Brain microvascular endothelial cell (primary cell): ENCODE results near the gene MARK3.

Experiments
- DNase-seq: peaks from one replicate; pipeline ENCODE4 v3.0.0-alpha.2; 2020
- H3K27ac ChIP-seq: fragments of 250-450 bp; sonication (Bioruptor Pico); 2 replicates; pipeline ENCODE4 v1.5.1; 2020; ENCODE audit warnings: mild to moderate bottlenecking, moderate library complexity
- H3K27me3 ChIP-seq: fragments of 250-450 bp; sonication (Bioruptor Pico); replicated peaks from 2 replicates; pipeline ENCODE4 v1.5.1; 2020; ENCODE audit warnings: mild to moderate bottlenecking
- H3K36me3 ChIP-seq: fragments of 250-450 bp; sonication (Bioruptor Pico); replicated peaks from 2 replicates; pipeline ENCODE4 v1.5.1; 2020; ENCODE audit warnings: mild to moderate bottlenecking
- H3K4me3 ChIP-seq: 2 replicates; pipeline ENCODE4 v1.5.1; 2011; ENCODE audit warnings: low read depth, mild to moderate bottlenecking, control low read depth, low read length, moderate library complexity
- in situ Hi-C: cut with HindIII; loops from 2 replicates; pipeline ENCODE4 v1.10.0; 2017; ENCODE audit warnings: low sequenced_read_pairs, low pct_ligation_motif_present
- TF ChIP-seq, protein P1 (sequence below): IDR thresholded peaks from 2 replicates; pipeline ENCODE4 v1.5.1; 2011; ENCODE audit warnings: low read depth, mild to moderate bottlenecking, moderate library complexity, low read length, control low read depth, inconsistent platforms; ENCODE audit errors: missing control alignments

The MARK3 gene

DNA sequence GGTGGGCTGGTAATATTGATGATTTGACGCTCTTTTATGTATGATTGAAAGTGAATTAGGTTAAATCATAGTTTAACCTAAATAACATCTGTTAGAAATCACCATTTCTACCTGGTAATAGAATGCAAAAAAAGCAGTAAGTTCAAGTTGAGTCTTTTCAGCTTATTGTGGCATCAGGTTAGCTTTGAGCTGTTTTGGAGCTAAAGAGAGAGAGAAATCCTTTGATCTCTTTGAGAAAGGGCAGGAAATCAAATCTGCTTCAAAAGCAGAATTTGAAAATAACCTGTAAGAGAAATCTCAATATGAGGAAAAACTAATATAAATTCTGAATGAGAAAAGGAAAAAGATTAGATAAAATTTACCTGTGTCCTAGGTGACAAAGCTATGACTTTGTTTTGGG lies 75.2 kb downstream of the MARK3 start:
- in situ Hi-C loops, result no loop called here

DNA sequence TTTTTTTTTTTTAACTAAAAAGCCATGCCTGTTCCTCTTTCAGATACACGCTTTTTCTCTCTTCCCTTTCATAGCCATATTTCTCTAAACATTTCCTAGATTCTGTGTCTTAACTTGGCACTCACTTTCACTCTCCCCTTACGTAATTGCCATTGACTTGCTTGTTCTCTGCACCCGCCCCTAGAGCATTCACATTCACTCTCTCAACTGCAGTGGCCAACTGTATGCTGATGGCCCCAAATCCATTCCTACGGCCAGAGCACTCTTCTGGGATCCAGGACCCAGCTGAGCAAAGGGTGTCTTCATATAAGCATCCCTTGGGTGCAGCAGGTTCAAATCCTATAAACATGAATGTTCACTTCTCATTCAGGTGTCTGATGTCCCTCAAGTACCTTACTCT lies 77.9 kb downstream of the MARK3 start:
- H3K27me3 ChIP-seq, result no peaks in the 10 kb centered on the region
- H3K36me3 ChIP-seq, result peaks cover 40% of the 10 kb centered on the region
- TF ChIP-seq, protein P1, sequence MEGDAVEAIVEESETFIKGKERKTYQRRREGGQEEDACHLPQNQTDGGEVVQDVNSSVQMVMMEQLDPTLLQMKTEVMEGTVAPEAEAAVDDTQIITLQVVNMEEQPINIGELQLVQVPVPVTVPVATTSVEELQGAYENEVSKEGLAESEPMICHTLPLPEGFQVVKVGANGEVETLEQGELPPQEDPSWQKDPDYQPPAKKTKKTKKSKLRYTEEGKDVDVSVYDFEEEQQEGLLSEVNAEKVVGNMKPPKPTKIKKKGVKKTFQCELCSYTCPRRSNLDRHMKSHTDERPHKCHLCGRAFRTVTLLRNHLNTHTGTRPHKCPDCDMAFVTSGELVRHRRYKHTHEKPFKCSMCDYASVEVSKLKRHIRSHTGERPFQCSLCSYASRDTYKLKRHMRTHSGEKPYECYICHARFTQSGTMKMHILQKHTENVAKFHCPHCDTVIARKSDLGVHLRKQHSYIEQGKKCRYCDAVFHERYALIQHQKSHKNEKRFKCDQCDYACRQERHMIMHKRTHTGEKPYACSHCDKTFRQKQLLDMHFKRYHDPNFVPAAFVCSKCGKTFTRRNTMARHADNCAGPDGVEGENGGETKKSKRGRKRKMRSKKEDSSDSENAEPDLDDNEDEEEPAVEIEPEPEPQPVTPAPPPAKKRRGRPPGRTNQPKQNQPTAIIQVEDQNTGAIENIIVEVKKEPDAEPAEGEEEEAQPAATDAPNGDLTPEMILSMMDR, result no peak
- H3K4me3 ChIP-seq, result no peak overlapping the region
- no peak overlapping the region for H3K27ac ChIP-seq
- in situ Hi-C loops, result no loop called here
- DNase-seq, result no peak

More for the DNA sequence above, 75.2 kb downstream of the MARK3 start:
- H3K4me3 ChIP-seq, result no peak overlapping the region
- peaks cover 31% of the 10 kb centered on the region for H3K36me3 ChIP-seq
- DNase-seq, result no peak
- no peak overlapping the region for H3K27ac ChIP-seq
- TF ChIP-seq, protein P1, result no peak
- no peaks in the 10 kb centered on the region for H3K27me3 ChIP-seq

DNA sequence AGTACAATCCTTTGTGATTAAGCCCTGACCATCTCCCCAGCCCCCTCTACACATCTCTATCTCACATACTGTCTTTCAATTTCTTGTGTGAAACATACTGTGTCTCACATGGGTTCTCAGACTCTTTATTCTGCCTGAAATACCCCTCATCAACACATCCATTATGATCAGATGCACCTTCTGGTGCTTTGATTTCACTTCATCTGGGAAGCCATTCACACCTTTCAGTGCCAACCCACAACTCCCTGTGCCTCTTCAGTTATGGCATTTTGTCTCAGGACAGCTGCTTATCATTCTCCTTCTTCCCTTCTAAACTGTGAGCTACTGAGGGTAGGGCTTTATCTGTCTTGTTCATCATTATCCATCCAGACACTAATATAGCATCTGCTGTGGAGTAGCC lies 78.6 kb downstream of the MARK3 start:
- no peak for DNase-seq
- H3K27ac ChIP-seq, result no peak overlapping the region
- H3K36me3 ChIP-seq, result peaks cover 46% of the 10 kb centered on the region
- TF ChIP-seq, protein P1, result no peak
- no peaks in the 10 kb centered on the region for H3K27me3 ChIP-seq
- no peak overlapping the region for H3K4me3 ChIP-seq
- in situ Hi-C loops, result no loop called here

DNA sequence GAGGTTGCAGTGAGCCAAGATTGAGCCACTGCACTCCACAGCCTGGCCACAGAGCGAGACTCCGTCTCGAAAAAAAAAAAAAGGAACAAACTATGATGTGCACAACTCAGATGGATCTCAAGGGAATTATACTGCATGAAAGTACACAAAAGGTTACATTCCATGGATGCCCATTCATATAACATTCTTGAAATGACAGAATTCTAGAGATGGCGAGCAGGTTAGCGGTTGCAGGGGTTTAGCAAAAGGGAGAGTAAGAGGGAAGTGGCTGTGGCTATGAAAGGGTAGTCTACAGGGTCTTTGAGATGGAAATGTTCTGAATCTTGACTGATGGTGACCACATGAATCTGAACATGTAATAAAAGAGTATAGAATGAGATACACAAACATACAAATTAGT lies 87.7 kb downstream of the MARK3 start:
- Histone ChIP-seq H3K27ac (peak overlapping the region; percentile 70), H3K27me3 (no peaks in the 10 kb centered on the region), H3K36me3 (peaks cover 60% of the 10 kb centered on the region), H3K4me3 (no peak overlapping the region)
- DNase-seq, result peak; percentile 19
- in situ Hi-C loops, result no loop called here
- TF ChIP-seq, protein P1, result no peak

DNA sequence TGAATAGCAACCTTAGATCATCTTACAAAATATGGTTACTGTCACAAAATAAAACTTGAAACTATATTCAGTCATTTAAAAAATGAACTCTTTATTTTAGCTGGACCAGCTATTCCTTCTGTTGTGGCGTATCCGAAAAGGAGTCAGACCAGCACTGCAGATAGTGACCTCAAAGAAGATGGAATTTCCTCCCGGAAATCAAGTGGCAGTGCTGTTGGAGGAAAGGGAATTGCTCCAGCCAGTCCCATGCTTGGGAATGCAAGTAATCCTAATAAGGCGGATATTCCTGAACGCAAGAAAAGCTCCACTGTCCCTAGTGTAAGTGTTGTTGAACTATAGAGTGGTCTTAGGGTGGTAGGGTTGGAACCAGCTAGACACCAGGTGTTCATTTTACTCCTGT lies 89.7 kb downstream of the MARK3 start:
- Histone ChIP-seq H3K27ac (no peak overlapping the region), H3K27me3 (no peaks in the 10 kb centered on the region), H3K4me3 (no peak overlapping the region), H3K36me3 (peaks cover 53% of the 10 kb centered on the region)
- in situ Hi-C loops, result no loop called here
- DNase-seq, result no peak
- TF ChIP-seq, protein P1, result no peak

DNA sequence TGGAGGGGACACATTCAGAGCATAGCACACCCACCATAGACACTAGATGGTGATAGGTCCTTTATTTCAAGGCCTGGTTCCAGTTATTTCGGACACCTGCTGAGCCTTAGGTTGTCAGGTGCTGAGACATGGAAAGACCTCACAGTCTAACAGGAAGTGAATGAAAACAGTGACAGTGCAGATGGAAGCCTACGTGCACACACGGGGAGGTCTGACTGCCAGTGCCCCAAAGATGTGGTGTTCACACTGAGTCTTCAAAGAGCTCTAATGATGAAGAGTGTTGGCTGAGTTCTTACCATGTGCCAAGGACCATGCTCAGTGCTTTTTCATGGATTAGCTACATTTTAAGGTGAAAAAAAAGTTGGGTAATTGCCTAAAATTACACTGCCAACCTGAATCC lies 90.8 kb downstream of the MARK3 start:
- Histone ChIP-seq H3K4me3 (no peak overlapping the region), H3K27me3 (no peaks in the 10 kb centered on the region), H3K36me3 (peaks cover 56% of the 10 kb centered on the region), H3K27ac (no peak overlapping the region)
- DNase-seq, result no peak
- in situ Hi-C loops, result no loop called here
- TF ChIP-seq, protein P1, result no peak
